H1 (cell line): ENCODE measurements around the gene SBF2. TPM values are rescaled to one million over a fixed set of nuclear protein-coding genes. Genes with fewer than 3 reads are reported as not detected.

Experiments
- CTCF ChIA-PET: fragments of 300-600 bp; sonication (Branson Sonifier 250); formaldehyde crosslinking; loops from one replicate; lab custom pipeline; 2021; ENCODE audit not compliant: partially characterized antibody; lab: Charles Lee
- POLR2A ChIA-PET: fragments of 300-600 bp; sonication (Branson Sonifier 250); formaldehyde crosslinking; loops from one replicate; lab custom pipeline; 2021; ENCODE audit warnings: inconsistent platforms; ENCODE audit not compliant: partially characterized antibody; lab: Charles Lee
- DNase-seq, 2 experiments: peaks; one replicate each; pipeline versions ENCODE4 v3.0.0 to v3.0.0-alpha.2; 2010 to 2022; ENCODE audit warnings: low spot score in 2 of 2, low read depth in 1 of 2, mixed read lengths in 1 of 2
- FAIRE-seq: peaks from 2 replicates; lab custom pipeline; 2011; peaks lifted over from hg19 to GRCh38; lab: Jason Lieb, UNC
- H2AFZ ChIP-seq: 2 replicates; pipeline ENCODE4 v1.8.1; 2012; ENCODE audit warnings: low read length, inconsistent platforms
- H2AK5ac ChIP-seq: 2 replicates; pipeline ENCODE4 v1.6.1; 2013; ENCODE audit warnings: low read depth, low read length
- H2BK120ac ChIP-seq: replicated peaks from 2 replicates; pipeline ENCODE3; 2013; ENCODE audit warnings: low read depth, low read length, inconsistent platforms
- H2BK12ac ChIP-seq: 2 replicates; pipeline ENCODE4 v1.6.1; 2013; ENCODE audit warnings: low read depth, low read length
- H2BK15ac ChIP-seq: 2 replicates; pipeline ENCODE4 v1.6.1; 2013; ENCODE audit warnings: low read length
- H2BK20ac ChIP-seq: 2 replicates; pipeline ENCODE4 v1.6.1; 2013; ENCODE audit warnings: low read length
- H2BK5ac ChIP-seq: 2 replicates; pipeline ENCODE4 v1.6.1; 2013; ENCODE audit warnings: low read depth, low read length
- H3K14ac ChIP-seq: 2 replicates; pipeline ENCODE4 v1.6.1; 2013; ENCODE audit warnings: inconsistent platforms; ENCODE audit not compliant: insufficient read length
- H3K18ac ChIP-seq: 2 replicates; pipeline ENCODE4 v1.6.1; 2013; ENCODE audit warnings: low read length; ENCODE audit errors: extremely low read depth
- H3K23ac ChIP-seq: 2 replicates; pipeline ENCODE4 v1.6.1; 2013; ENCODE audit warnings: inconsistent platforms; ENCODE audit not compliant: insufficient read length
- H3K23me2 ChIP-seq: 2 replicates; pipeline ENCODE4 v1.6.1; 2013; ENCODE audit warnings: low read depth, low read length
- H3K27ac ChIP-seq: 2 replicates; pipeline ENCODE4 v1.6.1; 2011; ENCODE audit warnings: low read depth, low read length, inconsistent platforms
- H3K27me3 ChIP-seq, 4 experiments: replicated peaks in 1 of 4; 1 replicate in 1 of 4; 2 replicates in 3 of 4; pipeline versions ENCODE4 v1.6.1 to v1.8.1; 2011 to 2013; ENCODE audit warnings: low read length in 3 of 4, mild to moderate bottlenecking in 3 of 4, inconsistent platforms in 2 of 4, mixed read lengths in 2 of 4, moderate library complexity in 1 of 4; ENCODE audit not compliant: control insufficient read depth in 3 of 4, insufficient read depth in 3 of 4; ENCODE audit errors: extremely low read depth in 1 of 4
- H3K36me3 ChIP-seq, 4 experiments: 2 replicates each; pipeline versions ENCODE4 v1.6.1 to v1.8.1; 2011 to 2013; ENCODE audit warnings: mild to moderate bottlenecking in 4 of 4, low read length in 3 of 4, moderate library complexity in 2 of 4, control low read depth in 1 of 4, inconsistent platforms in 1 of 4; ENCODE audit not compliant: insufficient read depth in 4 of 4, control insufficient read depth in 2 of 4
- H3K4ac ChIP-seq: replicated peaks from 2 replicates; pipeline ENCODE3; 2013; ENCODE audit warnings: low read length, low read depth, mixed read lengths, inconsistent platforms; ENCODE audit not compliant: insufficient read length
- H3K4me1 ChIP-seq, 4 experiments: replicated peaks in 1 of 4; 1 replicate in 1 of 4; 2 replicates in 3 of 4; pipeline versions ENCODE4 v1.6.1 to v1.8.1; 2011 to 2013; ENCODE audit warnings: low read length in 3 of 4, inconsistent platforms in 2 of 4, mixed read lengths in 1 of 4; ENCODE audit not compliant: insufficient read depth in 4 of 4, control insufficient read depth in 3 of 4
- H3K4me2 ChIP-seq, 2 experiments: 2 replicates each; pipeline versions ENCODE4 v1.6.1 to v1.8.1; 2011 to 2013; ENCODE audit warnings: low read depth in 2 of 2, low read length in 2 of 2, control low read depth in 1 of 2, inconsistent platforms in 1 of 2, mild to moderate bottlenecking in 1 of 2; ENCODE audit not compliant: insufficient read depth in 1 of 2
- H3K4me3 ChIP-seq, 4 experiments: fragments of 200-600, 300-600 bp in 1 of 4; sonication (generic), shearing (Covaris generic), sonication (Bioruptor Twin) in 1 of 4; 2 replicates each; pipeline versions ENCODE4 v1.5.1 to v1.8.1; 2011 to 2016; ENCODE audit warnings: low read length in 4 of 4, low read depth in 3 of 4, control low read depth in 2 of 4, inconsistent platforms in 2 of 4, mild to moderate bottlenecking in 2 of 4, mixed read lengths in 1 of 4, moderate library complexity in 1 of 4; ENCODE audit not compliant: insufficient read depth in 2 of 4; ENCODE audit errors: extremely low read depth in 1 of 4
- H3K56ac ChIP-seq: replicated peaks from 2 replicates; pipeline ENCODE3; 2013; ENCODE audit warnings: low read depth, mild to moderate bottlenecking, mixed read lengths, low read length, inconsistent platforms; ENCODE audit not compliant: insufficient read length
- H3K79me1 ChIP-seq: 2 replicates; pipeline ENCODE4 v1.6.1; 2013; ENCODE audit warnings: low read depth, low read length, control low read depth
- H3K79me2 ChIP-seq, 2 experiments: 2 replicates each; pipeline versions ENCODE4 v1.6.1 to v1.8.1; 2012 to 2013; ENCODE audit warnings: low read length in 2 of 2, mild to moderate bottlenecking in 2 of 2, inconsistent platforms in 1 of 2; ENCODE audit not compliant: insufficient read depth in 2 of 2, control insufficient read depth in 1 of 2
- H3K9ac ChIP-seq, 4 experiments: replicated peaks in 1 of 4; 1 replicate in 1 of 4; 2 replicates in 3 of 4; pipeline versions ENCODE4 v1.6.1 to v1.8.1; 2011 to 2013; ENCODE audit warnings: low read depth in 3 of 4, low read length in 3 of 4, control low read depth in 2 of 4, mild to moderate bottlenecking in 2 of 4, moderate library complexity in 2 of 4, inconsistent platforms in 1 of 4; ENCODE audit errors: extremely low read depth in 1 of 4
- H3K9me3 ChIP-seq, 2 experiments: 2 replicates each; pipeline versions ENCODE4 v1.6.1 to v1.8.1; 2012 to 2013; ENCODE audit warnings: mild to moderate bottlenecking in 2 of 2, moderate library complexity in 2 of 2, control low read depth in 1 of 2, inconsistent platforms in 1 of 2, low read depth in 1 of 2, low read length in 1 of 2, mixed read lengths in 1 of 2; ENCODE audit not compliant: insufficient read depth in 2 of 2
- H4K20me1 ChIP-seq, 2 experiments: replicated peaks in 1 of 2; 2 replicates each; pipeline versions ENCODE3 to v1.8.1; 2011 to 2013; ENCODE audit warnings: inconsistent platforms in 2 of 2, low read length in 2 of 2, mild to moderate bottlenecking in 1 of 2; ENCODE audit not compliant: insufficient read depth in 2 of 2, control insufficient read depth in 1 of 2
- H4K5ac ChIP-seq: 2 replicates; pipeline ENCODE4 v1.6.1; 2013; ENCODE audit warnings: low read length, low read depth, mixed read lengths, inconsistent platforms; ENCODE audit not compliant: insufficient read length
- H4K8ac ChIP-seq: 2 replicates; pipeline ENCODE4 v1.8.0; 2013; ENCODE audit warnings: mild to moderate bottlenecking, moderate library complexity, low read length, inconsistent platforms; ENCODE audit not compliant: insufficient read depth; ENCODE audit errors: extremely low read depth
- H4K91ac ChIP-seq: replicated peaks from 2 replicates; pipeline ENCODE3; 2013; ENCODE audit warnings: low read length, mixed read lengths, inconsistent platforms; ENCODE audit not compliant: insufficient read length
- ATF3 ChIP-seq: IDR thresholded peaks from 2 replicates; pipeline ENCODE4 v1.6.1; 2011; ENCODE audit warnings: low read depth, mild to moderate bottlenecking, low read length; ENCODE audit not compliant: insufficient read depth
- CEBPB ChIP-seq: IDR thresholded peaks from 2 replicates; pipeline ENCODE4 v1.6.1; 2012; ENCODE audit warnings: low read depth, low read length
- CHD1 ChIP-seq: IDR thresholded peaks from 2 replicates; pipeline ENCODE4 v1.6.1; 2012; ENCODE audit warnings: low read depth, low read length, improper control_type of control experiment
- CREB1 ChIP-seq: IDR thresholded peaks from 2 replicates; pipeline ENCODE4 v1.6.1; 2012; ENCODE audit warnings: inconsistent platforms
- EZH2 ChIP-seq: fragments of 200-600 bp; sonication (generic); IDR thresholded peaks from 2 replicates; pipeline ENCODE4 v1.7.1; 2012; ENCODE audit warnings: low read depth, mild to moderate bottlenecking, moderate library complexity, low read length, inconsistent platforms; ENCODE audit not compliant: severe bottlenecking
- GABPA ChIP-seq: IDR thresholded peaks from 2 replicates; pipeline ENCODE4 v1.6.1; 2011; ENCODE audit warnings: mild to moderate bottlenecking, low read length, moderate library complexity, borderline replicate concordance; ENCODE audit not compliant: insufficient read depth
- NANOG ChIP-seq: IDR thresholded peaks from 2 replicates; pipeline ENCODE4 v1.6.1; 2011; ENCODE audit warnings: low read length, low read depth, mild to moderate bottlenecking, inconsistent platforms; ENCODE audit not compliant: insufficient read depth, poor library complexity, severe bottlenecking
- NRF1 ChIP-seq: IDR thresholded peaks from 2 replicates; pipeline ENCODE4 v1.6.1; 2011; ENCODE audit warnings: mild to moderate bottlenecking, low read depth, low read length, improper control_type of control experiment
- POU5F1 ChIP-seq: IDR thresholded peaks from 2 replicates; pipeline ENCODE4 v1.6.1; 2011; ENCODE audit warnings: low read depth, mild to moderate bottlenecking, low read length, moderate library complexity
- SP2 ChIP-seq: IDR thresholded peaks from 2 replicates; pipeline ENCODE4 v1.6.1; 2012; ENCODE audit warnings: mild to moderate bottlenecking, low read length, inconsistent platforms
- SP4 ChIP-seq: IDR thresholded peaks from 2 replicates; pipeline ENCODE4 v1.6.1; 2012; ENCODE audit warnings: low read length, inconsistent platforms
- SRF ChIP-seq: IDR thresholded peaks from 2 replicates; pipeline ENCODE4 v1.6.1; 2011; ENCODE audit warnings: mild to moderate bottlenecking, low read depth, low read length, moderate library complexity
- WGBS, 2 experiments: shearing (Covaris generic) in 1 of 2; methylation state at CpG; one replicate each; pipeline versions ENCODE4 v1.1.6 to v1.1.7; 2013 to 2015; ENCODE audit warnings: low lambda C conversion rate in 2 of 2, mixed read lengths in 2 of 2, inconsistent platforms in 1 of 2, low coverage in 1 of 2, missing lambda C conversion rate in 1 of 2; ENCODE audit not compliant: insufficient replicate concordance in 2 of 2, insufficient coverage in 1 of 2, insufficient read length in 1 of 2; ENCODE audit errors: extremely low coverage in 1 of 2, missing lambda C conversion rate in 1 of 2; 5-methylcytosine and 5-hydroxymethylcytosine counted together
- polyA plus RNA-seq, 7 experiments: library from polyadenylated mRNA; depleted of rRNA in 3 of 7; stranded (reverse) in 5 of 7; unstranded in 2 of 7; fragments of >200 nt in 5 of 7; fragments of 200-250 nt in 2 of 7; gene quantifications; 1 replicate in 5 of 7; 2 replicates in 1 of 7; 4 replicates in 1 of 7; pipeline versions ENCODE4 v1.2.1 to v1.2.3, GENCODE V29; 2011 to 2013; ENCODE audit warnings: missing spikeins in 2 of 7, mixed read lengths in 2 of 7
- total RNA-seq: library from RNA; stranded (reverse); fragmentation: NEBNext Ultra II Directional; extraction: Animal tissue kit (Norgen Biotek cat#: 25700); gene quantifications from 2 replicates; pipeline ENCODE4 v1.2.1, GENCODE V29; 2021

SBF2 gene
- total and polyA plus RNA-seq, 2 of the 8 experiments (the other 6 are each of a cell fraction or from before 2014, with no cell fraction given): 36.7 to 50.5 TPM

- no peaks in the 10 kb centered on the region for H3K27me3 ChIP-seq
These were observed 154.9 kb downstream of the SBF2 start for GRCh38 chr11:10139143-10139542.

More at GRCh38 chr11:10139143-10139542, 154.9 kb downstream of the SBF2 start:
- H2AFZ ChIP-seq: no peak overlapping the region
- no peak overlapping the region for H3K23ac ChIP-seq
- no peak for TF ChIP-seq SRF
- no peak for TF ChIP-seq NANOG
- TF ChIP-seq EZH2: no peak
- TF ChIP-seq ATF3: no peak
- no peak for TF ChIP-seq NRF1
- no peak for TF ChIP-seq SP2
- TF ChIP-seq CEBPB: no peak
- no peak for TF ChIP-seq SP4
- TF ChIP-seq CREB1: no peak
- no peak for TF ChIP-seq POU5F1
- TF ChIP-seq CHD1: no peak
- TF ChIP-seq GABPA: no peak
- H3K9ac ChIP-seq: no peak overlapping the region
- H3K14ac ChIP-seq: no peak overlapping the region
- WGBS, 2 experiments: 86% methylated on average over 3 of the region's 3 CpGs; no CpG with 5 or more reads in 1 of the 2 experiments
- no peak overlapping the region for H2BK120ac ChIP-seq
- no peaks in the 10 kb centered on the region for H3K79me2 ChIP-seq
- H3K4ac ChIP-seq: no peak overlapping the region
- H4K5ac ChIP-seq: no peak overlapping the region
- DNase-seq (no peak), FAIRE-seq (no peak)
- no peaks in the 10 kb centered on the region; a peak in 1 of 8 replicates for H3K36me3 ChIP-seq
- no peak overlapping the region for H3K56ac ChIP-seq
- no peak overlapping the region for H3K4me3 ChIP-seq
- H2BK15ac ChIP-seq: no peak overlapping the region
- H3K23me2 ChIP-seq: no peaks in the 10 kb centered on the region
- H3K79me1 ChIP-seq: no peaks in the 10 kb centered on the region
- H4K91ac ChIP-seq: no peak overlapping the region
- no peak overlapping the region for H2BK12ac ChIP-seq
- peaks cover 8 to 21% of the 10 kb centered on the region in 2 experiments; a peak in 3 of 4 replicates for H3K9me3 ChIP-seq
- POLR2A ChIA-PET: no interaction called here
- CTCF ChIA-PET: interaction anchor here (0.6 kb wide), 1 partner anchor 242 kb away, joined by 3 read pairs; no protein-coding TSS in a partner anchor
- H4K20me1 ChIP-seq: no peaks in the 10 kb centered on the region
- no peak overlapping the region for H4K8ac ChIP-seq
- H3K18ac ChIP-seq: no peak overlapping the region
- no peak overlapping the region for H2AK5ac ChIP-seq
- no peak overlapping the region for H3K27ac ChIP-seq
- H2BK5ac ChIP-seq: no peak overlapping the region
- peaks cover 0 to 7% (median 0%) of the 10 kb centered on the region in 4 experiments; a peak in 1 of 7 replicates for H3K4me1 ChIP-seq
- no peak overlapping the region for H2BK20ac ChIP-seq
- H3K4me2 ChIP-seq: no peak overlapping the region
